Measurements from ENCODE around the gene SNX30. TPM values are rescaled to one million over a fixed set of nuclear protein-coding genes. Genes with fewer than 3 reads are reported as not detected.
A peak's percentile ranks its signal among the peaks of the same experiment; 100 is the strongest.

Gene SNX30
- total RNA-seq, 1 donor from 2014 or later = 7.9 TPM

DNA sequence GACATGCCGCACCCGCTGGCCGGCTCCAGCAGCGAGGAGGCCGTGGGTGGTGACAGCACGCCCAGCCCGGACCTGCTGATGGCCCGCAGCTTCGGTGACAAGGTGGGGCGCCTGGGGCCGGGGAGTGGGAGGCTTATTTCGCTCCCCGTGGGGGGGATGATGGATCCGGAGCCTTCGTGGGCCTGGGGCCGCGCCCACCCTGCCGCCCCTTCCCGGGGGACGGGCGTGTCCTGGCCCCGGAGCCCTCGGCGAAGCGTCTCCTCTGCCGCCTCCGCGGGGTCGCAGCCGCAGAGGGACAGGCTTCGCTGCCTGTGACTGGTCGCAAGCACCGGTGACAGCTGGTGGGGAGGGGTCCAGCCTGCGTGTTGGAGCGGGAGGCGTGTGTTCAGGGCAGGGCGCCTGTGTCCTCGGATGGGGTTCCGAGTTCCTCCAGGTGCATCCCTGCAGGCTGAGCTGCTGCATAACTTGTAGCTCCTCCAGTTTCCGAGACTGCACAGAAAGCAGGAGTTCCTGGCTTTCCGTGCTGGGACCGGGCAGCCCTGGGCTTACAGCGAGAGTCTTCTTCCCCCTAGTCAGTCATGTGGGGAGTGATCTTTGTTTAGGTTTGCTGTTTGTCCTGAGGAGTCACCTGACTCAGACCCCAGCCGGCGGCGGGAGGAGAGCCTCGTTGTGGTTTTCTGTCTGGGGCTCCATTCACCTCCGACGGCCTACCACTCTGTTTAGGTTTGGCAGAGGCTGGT lies 666 bp downstream of the SNX30 start:
- no peaks in the 10 kb centered on the region for H3K36me3 ChIP-seq
- no peaks in the 10 kb centered on the region for H3K9me3 ChIP-seq
- H3K27me3 ChIP-seq = no peaks in the 10 kb centered on the region
- H3K4me1 ChIP-seq = peaks cover 54% of the 10 kb centered on the region
- peak overlapping the region; percentile 90 for H3K27ac ChIP-seq
- TF ChIP-seq POLR2A (IDR thresholded peaks at IDR 0.05) (no peak), POLR2AphosphoS5 (IDR thresholded peaks at IDR 0.05; ENCODE audit: insufficient read depth in 1 of 2, low read depth in 1 of 2) (peak in 1 of 2 donors; percentile 25)
- H3K4me3 ChIP-seq = peak overlapping the region; percentile 88 to 98
- no peak for DNase-seq (ENCODE audit: extremely low spot score in 2 of 2)
- intact Hi-C loops (cut with DNase I) = no loop called here

DNA sequence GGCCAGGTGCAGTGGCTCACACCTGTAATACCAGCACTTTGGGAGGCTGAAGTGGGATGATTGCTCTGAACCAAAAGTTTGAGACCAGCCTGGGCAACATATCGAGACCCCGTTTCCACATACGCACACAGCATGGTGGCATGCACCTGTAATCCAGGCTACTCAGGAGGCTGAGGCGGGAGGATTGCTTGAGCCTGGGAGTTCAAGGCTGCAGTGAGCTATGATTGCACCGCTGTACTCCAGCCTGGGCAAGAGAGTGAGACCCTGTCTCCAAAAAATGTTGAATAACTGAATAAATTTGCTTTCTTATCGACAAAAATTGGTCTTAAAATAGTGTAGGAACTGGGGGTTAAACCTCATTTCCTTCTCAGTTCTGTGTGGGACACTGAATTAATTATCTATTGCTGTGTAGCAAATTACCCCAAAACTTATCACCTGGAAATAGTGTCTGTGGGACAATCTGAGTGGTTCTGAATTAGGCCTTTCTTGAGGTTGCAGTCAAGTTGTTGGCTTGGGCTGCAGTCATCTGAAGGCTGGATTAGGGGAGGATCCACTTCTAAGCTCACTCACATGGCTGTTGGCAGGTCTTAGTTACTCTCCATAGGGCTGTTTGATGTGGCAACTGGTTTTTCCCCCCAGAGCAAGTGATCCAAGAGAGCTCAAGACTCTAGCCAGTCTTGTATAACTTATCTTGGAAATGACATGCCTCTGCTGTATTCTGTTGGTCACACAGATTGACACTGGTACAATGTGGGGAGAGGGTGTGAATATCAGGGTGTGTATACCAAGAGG lies 2.0 kb downstream of the SNX30 start:
- TF ChIP-seq POLR2AphosphoS5 (IDR thresholded peaks at IDR 0.05; ENCODE audit: insufficient read depth in 1 of 2, low read depth in 1 of 2) = no peak
- H3K4me3 ChIP-seq = no peak overlapping the region
- intact Hi-C loops (cut with DNase I) = no loop called here
- peaks cover 63% of the 10 kb centered on the region for H3K4me1 ChIP-seq
- no peaks in the 10 kb centered on the region for H3K9me3 ChIP-seq
- no peaks in the 10 kb centered on the region for H3K36me3 ChIP-seq
- DNase-seq (ENCODE audit: extremely low spot score in 2 of 2) = no peak
- H3K27me3 ChIP-seq = no peaks in the 10 kb centered on the region
- H3K27ac ChIP-seq = peak overlapping the region; percentile 90

DNA sequence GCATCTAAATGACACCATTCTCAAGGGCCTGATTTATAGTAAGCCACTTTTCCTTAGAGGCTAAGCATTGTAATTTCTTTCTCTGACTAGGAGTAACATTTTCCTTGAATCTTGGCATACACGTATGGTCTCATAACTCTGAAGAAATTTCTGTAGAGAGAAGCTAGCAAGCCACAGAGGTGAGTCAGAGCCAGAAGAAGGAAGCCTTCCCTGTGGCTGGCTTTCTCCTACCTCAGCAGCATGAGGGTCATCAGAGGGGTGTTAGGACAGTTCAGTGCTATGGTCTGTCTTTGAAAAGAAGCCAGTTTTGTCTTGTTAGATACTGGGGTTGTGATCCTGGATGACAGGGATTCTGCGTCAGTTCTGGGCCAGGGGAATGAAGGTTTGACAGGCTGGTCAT lies 3.2 kb downstream of the SNX30 start:
- TF ChIP-seq, protein P1, sequence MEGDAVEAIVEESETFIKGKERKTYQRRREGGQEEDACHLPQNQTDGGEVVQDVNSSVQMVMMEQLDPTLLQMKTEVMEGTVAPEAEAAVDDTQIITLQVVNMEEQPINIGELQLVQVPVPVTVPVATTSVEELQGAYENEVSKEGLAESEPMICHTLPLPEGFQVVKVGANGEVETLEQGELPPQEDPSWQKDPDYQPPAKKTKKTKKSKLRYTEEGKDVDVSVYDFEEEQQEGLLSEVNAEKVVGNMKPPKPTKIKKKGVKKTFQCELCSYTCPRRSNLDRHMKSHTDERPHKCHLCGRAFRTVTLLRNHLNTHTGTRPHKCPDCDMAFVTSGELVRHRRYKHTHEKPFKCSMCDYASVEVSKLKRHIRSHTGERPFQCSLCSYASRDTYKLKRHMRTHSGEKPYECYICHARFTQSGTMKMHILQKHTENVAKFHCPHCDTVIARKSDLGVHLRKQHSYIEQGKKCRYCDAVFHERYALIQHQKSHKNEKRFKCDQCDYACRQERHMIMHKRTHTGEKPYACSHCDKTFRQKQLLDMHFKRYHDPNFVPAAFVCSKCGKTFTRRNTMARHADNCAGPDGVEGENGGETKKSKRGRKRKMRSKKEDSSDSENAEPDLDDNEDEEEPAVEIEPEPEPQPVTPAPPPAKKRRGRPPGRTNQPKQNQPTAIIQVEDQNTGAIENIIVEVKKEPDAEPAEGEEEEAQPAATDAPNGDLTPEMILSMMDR (IDR thresholded peaks at IDR 0.05) = no peak
- TF ChIP-seq POLR2A (IDR thresholded peaks at IDR 0.05) = no peak
- no peak for TF ChIP-seq POLR2AphosphoS5 (IDR thresholded peaks at IDR 0.05; ENCODE audit: insufficient read depth in 1 of 2, low read depth in 1 of 2)
- Histone ChIP-seq H3K27ac (no peak overlapping the region), H3K27me3 (no peaks in the 10 kb centered on the region), H3K9me3 (no peaks in the 10 kb centered on the region), H3K4me1 (peaks cover 67% of the 10 kb centered on the region), H3K4me3 (no peak overlapping the region), H3K36me3 (no peaks in the 10 kb centered on the region)
- no peak for DNase-seq (ENCODE audit: extremely low spot score in 2 of 2)
- intact Hi-C loops (cut with DNase I) = no loop called here

DNA sequence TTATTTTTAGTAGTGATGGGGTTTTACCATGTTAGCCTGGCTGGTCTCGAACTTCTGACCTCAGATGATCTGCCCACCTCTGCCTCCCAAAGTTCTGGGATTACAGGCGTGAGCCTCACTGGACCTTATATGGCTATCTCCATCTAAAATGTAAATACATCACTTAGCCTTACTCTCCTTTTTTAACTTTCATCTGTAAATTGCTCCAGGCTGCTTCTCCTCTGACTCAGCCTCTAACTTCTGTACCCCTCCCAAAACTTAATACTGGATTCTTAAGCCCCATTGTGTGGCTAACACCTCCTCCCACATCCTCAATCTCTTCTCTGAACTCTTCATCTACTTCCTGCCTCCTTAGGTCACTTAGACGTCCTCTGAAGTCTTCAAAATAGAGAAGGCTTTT lies 4.0 kb downstream of the SNX30 start:
- Histone ChIP-seq H3K27me3 (no peaks in the 10 kb centered on the region), H3K4me1 (peaks cover 64% of the 10 kb centered on the region), H3K36me3 (no peaks in the 10 kb centered on the region), H3K9me3 (no peaks in the 10 kb centered on the region), H3K27ac (no peak overlapping the region), H3K4me3 (no peak overlapping the region)
- intact Hi-C loops (cut with DNase I) = no loop called here
- DNase-seq (ENCODE audit: extremely low spot score in 2 of 2) = no peak
- TF ChIP-seq POLR2A (IDR thresholded peaks at IDR 0.05) = no peak
- TF ChIP-seq, protein P1 (IDR thresholded peaks at IDR 0.05) = no peak
- TF ChIP-seq POLR2AphosphoS5 (IDR thresholded peaks at IDR 0.05; ENCODE audit: insufficient read depth in 1 of 2, low read depth in 1 of 2) = no peak

DNA sequence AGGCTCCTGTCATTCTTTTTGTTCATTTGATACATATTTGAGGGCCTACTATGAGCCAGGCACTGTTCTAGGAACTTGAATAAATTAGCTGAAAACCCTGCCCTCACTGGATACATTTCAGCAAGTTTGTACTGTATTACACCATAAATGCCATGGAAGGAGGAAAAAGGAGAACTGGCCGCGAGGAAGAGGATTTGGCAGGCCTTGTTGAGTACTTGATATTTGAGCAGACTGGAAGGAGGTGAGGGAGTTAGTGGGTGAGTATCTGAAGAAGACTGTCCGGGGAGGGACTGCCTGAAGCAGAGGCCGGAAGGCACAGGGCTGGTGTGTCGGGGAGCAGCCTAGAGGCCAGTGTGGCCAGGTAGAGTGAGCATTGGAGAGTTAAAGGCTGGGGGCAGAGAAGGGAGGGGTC lies 4.5 kb downstream of the SNX30 start:
- Histone ChIP-seq H3K27ac (peak overlapping the region; percentile 16), H3K4me3 (no peak overlapping the region), H3K27me3 (no peaks in the 10 kb centered on the region), H3K9me3 (no peaks in the 10 kb centered on the region), H3K4me1 (peaks cover 59% of the 10 kb centered on the region), H3K36me3 (no peaks in the 10 kb centered on the region)
- no peak for TF ChIP-seq POLR2AphosphoS5 (IDR thresholded peaks at IDR 0.05; ENCODE audit: insufficient read depth in 1 of 2, low read depth in 1 of 2)
- TF ChIP-seq POLR2A (IDR thresholded peaks at IDR 0.05) = no peak
- TF ChIP-seq, protein P1 (IDR thresholded peaks at IDR 0.05) = no peak
- DNase-seq (ENCODE audit: extremely low spot score in 2 of 2) = no peak
- intact Hi-C loops (cut with DNase I) = no loop called here

Measured in vagina (tissue), 2 donors.